Stimulated activated CD8-positive, alpha-beta memory T cell treated with anti-CD3 and anti-CD28 coated beads, Interleukin-12 subunit alpha, Interleukin-12 subunit beta, amount 100 ng/mL, for 1 hour (primary cell): ENCODE results near the gene TEKT3.

Experiments used
- DNase-seq: peaks from one replicate; pipeline ENCODE4 v3.0.0-alpha.2; 2020; ENCODE audit warnings: low read depth

Gene TEKT3

DNA sequence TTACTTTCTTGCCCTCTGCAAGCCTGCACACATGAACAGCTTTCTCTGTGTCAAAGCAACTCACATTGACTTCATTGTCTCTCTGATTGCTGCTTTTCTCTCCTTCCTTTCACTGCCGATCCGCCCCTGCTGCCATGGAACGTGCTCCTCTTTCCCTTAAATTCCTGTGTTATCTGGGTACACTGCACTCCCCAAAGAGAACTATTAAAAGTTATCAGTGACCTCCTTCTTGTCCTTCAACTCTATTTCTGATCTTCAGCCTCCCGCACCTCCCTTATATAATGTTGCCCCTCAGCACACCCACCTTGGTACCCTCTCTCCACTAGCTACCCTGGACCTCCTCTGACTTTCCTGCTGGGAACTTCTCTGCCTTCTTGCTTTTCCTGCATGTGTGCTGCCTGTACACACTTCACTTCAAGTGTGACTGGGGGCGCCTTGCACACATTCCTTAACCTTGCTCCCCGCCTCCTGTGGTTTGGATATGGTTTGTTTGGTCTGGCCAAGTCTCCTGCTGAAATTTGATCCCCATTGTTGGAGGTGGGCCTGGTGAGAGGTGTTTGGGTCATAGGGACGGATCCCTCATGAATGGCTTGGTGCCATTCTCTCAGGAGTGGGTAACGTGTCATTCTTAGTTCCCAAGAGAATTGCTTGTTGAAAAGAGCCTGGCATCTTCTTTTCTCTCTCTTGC, 49.6 kb downstream of the TEKT3 start:
- DNase-seq, result no peak

DNA sequence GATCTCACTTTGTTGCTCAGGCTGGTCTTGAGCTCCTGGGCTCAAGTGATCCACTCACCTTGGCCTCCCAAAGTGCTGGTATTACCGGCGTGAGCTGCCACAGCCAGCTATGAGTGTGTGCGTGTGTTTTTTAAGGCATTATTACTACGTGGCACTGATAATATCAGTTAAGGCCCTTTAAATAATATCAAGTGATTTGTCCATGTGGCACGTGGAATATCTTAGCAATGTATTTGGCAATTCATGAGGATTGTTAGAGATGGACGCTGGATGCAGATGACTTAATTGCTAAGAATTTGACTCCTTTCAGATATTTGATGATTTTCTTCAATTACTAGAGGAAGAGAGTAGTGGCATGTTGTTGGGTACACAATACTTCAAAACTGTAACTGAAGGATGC, 50.8 kb downstream of the TEKT3 start:
- DNase-seq, result no peak

DNA sequence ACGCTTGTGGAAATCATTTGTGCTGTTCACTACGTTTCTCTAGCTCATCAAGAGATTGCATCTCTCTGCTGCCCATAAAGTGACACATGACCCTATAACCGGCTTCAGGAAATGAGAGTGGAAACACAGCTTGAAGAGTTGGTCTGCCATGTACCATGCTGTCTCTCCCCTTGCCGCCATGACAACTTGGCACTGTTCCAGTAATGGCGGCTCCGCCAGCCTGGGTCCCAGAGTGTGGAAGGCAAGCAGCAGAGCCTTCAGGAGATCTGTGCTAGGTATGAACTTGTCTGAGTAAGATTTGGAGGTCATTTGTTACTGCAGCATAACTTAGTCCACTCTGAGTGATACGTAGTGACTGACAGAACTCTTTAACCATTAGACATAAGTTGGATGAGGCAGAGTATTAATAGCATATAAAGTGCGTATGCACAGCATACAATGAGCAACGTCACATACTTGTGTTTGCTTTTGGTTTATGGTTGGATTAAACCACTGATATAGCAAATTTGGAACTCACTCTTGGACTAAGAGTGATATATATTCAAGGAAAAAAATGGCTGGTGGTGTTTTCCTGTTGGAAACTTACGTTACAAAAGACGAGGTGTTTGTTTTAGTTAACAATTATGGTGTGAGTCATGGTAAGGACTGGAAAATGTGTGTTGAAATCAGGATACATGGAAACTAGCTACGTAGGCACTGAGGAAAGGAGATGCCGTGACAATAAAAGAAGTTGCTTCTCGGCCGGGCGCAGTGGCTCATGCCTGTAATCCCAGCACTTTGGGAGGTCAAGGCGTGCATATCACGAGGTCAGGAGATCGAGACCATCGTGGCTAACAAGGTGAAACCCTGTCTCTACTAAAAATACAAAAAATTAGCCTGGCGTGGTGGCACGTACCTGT, 51.9 kb downstream of the TEKT3 start:
- no peak for DNase-seq

DNA sequence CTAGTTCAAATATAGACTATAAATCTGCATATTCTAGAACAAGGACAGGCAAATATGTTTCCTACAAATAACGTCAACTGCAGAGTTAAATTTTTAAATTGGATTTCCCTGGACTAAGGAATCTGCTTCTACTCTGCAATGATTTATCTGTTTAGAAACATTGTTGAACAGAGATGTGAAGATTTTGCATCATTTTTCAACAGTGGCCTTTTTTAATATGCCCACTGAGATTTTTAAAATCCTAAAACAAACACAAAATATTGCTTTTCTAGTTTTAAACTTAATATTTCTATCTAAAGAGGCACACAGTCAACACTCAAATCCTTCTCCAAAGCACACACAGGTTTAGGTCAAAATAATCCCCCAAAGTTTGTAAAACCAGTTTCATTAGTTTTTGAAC, 52.5 kb downstream of the TEKT3 start:
- DNase-seq, result no peak

DNA sequence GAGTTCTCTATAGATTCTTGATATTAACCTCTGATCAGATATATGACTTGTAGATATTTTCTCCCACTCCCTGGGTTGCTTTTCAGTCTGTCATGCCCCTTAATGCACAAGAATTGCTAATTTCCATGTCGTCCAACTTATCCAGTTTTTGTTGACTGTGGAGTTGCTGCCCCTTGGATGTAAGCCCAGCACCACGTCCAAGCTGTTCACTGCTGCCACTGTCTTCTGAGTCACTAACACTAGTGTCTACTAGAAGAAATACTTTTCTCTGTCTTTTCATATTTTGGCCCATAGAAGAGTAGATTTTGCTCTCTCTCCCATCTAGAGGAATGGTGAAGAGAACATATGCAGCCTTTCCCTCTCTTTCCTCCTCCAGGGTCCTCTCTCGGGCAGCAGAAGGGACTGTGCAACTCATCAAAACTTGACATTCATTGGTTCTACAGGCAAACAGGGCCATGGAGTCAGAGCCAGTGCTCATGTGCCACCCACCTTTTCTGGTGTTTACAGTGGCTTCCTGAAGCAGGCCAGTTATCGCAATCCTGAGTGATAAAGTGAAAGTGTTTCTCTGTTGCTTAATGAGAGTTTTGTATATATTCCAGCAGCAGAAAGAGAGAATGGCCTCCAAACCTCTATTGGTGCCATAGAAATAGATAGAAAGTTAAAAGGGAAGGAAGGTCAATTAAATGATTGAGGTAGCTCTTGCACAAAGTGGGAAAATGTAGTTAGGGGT, 53.7 kb downstream of the TEKT3 start:
- DNase-seq, result no peak

DNA sequence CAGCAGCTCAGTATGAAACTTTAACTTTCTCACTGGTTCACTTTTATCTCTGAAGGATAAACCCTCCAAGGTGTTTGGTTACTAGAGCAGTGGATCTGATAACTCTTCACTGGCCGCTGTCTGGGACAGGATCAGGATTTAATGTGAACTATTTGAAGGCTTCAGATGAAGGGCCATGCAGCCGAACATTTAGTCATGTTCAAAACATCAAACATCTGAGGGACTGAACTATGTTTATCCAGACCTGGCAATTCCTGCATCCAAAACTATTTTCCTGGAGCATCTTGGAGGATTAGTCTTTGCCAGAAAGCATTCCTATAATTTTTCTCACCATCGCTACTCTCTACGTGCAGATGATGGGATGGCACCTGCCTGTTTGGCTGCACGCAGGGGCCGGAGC, 55.9 kb downstream of the TEKT3 start:
- no peak for DNase-seq

DNA sequence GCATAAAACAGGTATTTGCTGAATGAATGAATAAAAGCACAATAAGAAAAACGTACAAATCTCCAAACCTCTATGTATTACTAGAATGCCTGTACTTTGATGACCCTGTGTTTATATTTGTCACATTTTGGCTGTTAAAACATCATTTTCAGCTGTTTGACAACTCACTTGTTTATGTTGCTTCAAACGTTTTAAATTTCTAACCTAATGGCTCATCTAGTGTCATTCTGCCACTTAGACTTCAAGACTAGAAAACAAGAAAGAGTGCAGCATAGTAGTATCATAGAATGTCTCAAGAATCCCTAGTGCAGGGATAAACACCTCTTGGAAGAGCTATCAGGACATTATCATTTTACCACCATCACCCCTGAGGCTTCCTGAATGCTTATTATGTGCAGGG, 56.9 kb downstream of the TEKT3 start:
- no peak for DNase-seq

DNA sequence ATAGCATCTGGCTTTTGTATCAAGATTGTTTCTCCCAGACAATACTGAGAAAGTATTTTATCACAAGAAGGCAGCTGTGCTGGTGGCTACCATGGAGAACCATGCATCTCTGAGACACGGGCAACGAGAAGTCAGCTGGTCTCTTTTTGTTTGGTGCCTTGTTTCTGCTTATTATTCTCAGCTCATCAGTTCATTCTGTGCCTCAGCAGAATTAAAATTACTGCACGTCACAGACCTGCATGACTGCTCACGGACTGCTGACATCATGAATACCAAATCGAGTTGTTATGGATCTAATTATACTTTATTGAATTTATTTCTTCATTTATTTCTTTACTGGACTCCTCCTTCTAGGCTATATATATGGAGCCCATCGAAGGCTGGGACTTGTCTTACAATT, 57.3 kb downstream of the TEKT3 start:
- no peak for DNase-seq

DNA sequence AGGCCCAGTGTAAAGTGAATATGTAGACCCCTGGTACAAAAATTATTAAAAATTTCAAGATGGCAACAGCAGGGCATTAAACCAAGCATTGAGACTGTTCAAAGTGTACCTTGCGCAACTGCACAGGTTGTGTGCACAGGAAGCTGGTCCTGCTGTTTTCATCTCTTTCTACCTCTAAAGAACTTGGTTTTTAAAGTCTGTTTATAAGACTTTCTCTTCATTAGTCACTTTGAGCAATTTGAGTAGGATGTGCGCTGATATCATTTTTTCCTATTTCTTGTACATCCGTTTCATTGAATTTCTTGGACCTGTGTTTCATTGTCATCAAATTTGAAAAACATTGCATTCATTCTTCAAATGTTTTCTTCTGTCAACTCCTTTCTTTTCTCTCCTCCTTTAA, 59.5 kb downstream of the TEKT3 start:
- DNase-seq, result no peak

DNA sequence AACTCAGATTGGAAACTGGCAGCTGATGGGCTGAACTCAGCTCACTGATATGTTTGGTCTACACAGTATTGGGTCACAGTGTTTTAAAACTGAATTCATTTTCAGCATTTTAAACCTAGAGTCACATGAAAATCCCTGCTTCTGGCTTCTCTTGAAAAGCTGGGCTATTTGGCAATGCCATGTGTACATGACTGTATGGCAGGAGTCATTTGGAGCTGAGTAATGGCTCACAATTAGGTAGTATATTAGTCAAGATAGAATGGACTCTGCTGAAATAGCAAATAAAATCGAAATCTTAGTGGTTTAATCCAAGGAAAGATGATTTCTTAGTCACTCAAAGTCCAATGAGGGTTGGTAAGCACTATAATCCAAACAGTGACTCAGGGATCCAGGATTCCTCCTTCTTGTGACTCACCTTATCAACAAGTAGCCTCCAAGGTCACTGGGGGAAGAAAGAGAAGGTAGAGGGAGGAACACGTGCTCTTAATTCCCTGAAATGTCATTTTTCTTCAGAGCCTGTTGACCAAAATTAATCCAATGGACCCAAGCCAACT, 62.4 kb downstream of the TEKT3 start:
- DNase-seq, result no peak

DNA sequence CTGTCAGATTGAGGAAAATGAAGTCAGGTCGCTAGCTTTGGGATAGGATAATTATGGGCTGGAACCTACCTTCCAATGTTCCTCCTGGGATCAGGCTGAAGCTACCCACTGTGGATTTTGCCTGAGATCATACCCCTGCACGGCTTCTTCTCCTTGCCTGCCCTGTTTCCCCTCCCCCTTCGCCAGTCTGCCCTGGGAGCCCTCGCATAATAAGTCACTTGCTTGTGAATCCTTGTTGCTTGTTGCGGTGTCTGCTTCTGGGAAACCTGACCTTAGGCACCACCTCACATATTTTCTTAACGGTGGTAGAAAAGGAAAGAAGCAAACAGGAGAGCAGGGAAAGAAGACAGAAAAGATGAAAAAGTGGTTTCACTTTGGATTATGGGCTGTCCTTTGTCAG, 63.0 kb downstream of the TEKT3 start:
- DNase-seq, result no peak

DNA sequence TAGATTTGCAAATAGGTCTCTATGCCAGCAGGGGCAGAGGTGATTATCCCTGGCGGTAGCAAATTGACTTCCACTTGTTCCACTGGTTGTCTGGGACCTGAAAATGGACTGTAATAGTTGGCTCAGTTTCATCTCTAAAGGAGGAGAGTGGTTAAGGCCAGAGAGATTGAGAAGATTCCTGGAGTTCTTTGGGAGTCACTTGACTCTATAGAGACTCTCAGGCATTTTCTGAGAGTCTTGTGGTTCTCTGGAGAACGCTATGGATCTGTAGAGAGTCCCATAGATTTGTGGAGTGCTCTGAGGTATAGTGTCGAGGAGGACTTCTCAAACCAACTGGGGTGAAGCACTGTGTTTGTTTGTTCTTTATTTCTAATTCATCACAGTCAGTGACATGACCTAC, 67.4 kb downstream of the TEKT3 start:
- DNase-seq, result no peak

DNA sequence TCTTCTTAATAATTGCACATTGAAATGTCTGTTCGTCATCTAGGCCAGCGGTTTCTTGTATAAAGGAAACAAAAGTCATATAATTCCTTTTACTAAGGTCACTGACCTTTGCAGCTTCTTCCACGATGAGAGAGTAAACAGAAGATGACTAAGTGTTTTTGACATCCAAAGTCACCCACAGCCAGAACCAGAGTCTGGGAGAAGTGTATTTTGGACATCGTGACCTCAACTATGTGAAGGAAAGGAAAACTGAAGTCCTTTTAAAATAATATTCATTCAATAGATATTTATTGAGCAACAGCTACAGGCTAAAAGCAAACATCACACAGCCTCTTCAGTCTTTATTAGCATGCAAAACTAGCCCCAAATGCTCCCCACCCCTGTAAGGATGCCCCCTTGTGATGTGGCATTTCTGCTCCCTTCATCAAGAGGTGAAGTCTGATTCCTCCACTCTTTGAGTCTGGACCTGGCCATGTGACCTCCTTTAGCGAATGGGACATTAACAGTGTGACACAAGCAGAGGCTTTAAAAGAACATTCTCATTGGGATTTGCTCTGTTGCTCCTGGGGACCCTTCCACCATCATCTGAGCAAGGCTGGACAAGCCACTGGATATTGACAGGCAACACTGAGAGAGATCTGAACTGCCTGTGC, 68.1 kb downstream of the TEKT3 start:
- no peak for DNase-seq

DNA sequence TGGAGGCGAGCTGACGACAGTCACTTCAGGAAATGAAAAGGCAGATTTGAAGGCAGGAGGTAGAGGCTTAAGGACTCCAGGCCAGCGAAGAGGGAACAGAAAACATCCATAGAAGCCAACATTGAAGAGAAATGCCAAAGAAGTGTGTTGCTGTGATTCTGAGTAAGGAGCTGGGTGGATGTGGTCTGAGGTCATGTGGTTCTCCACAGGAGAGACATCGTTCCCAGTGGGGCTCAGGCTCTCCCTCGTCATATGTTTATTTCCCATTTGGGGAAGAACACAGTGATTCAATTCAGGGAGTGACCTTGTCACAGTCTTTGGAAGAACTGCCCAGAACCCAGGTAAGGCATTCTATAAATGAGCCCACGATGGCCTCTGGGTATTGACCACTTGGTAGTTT, 69.7 kb downstream of the TEKT3 start:
- DNase-seq, result no peak

DNA sequence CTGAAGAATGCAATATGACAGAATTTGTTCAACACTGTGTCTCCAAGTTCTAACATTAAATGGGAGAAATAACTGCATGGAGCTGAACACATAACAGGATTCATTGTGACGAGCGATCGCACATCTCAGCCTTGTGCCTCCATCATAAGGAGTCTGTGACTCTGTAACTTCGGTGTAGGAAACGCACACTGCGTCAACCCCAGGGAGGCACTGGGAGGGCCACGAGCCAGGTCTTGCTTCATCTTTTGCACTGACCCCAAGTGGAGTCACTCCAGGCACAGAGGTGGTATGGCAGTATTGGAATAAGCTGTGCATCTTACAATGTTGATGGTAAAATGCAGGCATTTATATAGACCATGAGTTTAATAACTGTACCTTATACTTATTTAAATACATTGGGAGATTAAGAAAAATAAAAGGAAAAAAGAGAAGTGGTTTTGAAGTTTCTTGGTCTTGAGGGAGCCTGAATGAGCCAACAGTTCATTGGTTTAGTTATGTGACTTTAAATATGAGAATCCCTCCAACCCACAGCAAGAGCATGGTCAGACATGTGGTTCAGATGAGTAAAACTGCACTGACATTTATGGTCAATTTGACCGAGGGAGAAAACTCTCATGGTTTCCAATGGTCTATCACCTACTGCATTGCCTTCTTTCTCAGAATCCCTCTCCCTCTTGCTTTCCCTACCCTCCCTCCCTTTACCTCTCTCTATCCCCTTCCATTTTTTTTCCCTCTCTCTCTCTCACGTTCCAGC, 70.6 kb downstream of the TEKT3 start:
- no peak for DNase-seq

DNA sequence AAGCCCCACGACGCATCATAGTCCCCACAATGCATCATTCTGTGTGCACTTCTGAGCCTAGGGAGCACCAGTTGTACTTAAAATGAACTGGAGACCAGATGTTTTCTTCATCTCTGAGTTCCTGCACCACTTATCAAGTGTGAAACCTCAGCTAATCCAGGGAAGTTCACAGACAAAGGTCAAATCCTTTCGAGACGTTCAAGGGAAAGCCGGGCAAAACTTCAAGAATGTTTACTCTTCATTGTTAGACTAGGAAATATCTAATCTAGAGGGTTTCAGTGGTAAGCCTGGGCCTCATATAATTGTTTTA, 71.7 kb downstream of the TEKT3 start:
- DNase-seq, result no peak

DNA sequence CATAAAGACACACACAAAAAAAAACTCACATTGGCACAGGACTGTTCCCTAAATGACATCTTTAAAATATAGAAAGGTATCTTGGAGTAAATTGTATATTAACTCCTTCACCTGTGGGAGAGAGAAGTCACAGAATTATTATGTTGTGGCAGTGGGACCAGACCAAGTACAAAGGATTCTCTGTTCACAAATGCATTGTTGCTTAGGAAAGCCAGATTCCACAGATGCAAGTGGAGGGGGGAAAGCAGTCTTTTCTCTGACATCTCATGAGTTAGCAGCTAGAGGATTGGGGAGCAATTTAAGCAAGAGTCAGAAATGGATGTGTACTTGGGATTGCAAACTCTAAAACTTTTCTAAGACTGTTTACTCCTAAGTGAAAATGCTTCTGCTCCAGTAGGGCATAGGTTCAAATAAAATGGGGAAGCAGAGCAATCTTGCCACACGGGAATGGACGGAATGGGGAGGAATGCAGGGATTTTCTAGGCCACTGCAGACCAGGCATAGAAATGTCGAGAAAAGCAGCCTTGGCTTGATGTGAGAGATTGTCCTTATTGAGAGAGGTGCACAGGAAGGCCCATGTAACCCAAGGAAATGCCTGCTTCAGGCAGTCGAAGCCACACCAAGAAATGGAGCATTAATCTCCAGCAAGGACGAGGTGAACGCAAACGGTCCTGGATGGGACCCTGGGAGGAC, 72.2 kb downstream of the TEKT3 start:
- no peak for DNase-seq

DNA sequence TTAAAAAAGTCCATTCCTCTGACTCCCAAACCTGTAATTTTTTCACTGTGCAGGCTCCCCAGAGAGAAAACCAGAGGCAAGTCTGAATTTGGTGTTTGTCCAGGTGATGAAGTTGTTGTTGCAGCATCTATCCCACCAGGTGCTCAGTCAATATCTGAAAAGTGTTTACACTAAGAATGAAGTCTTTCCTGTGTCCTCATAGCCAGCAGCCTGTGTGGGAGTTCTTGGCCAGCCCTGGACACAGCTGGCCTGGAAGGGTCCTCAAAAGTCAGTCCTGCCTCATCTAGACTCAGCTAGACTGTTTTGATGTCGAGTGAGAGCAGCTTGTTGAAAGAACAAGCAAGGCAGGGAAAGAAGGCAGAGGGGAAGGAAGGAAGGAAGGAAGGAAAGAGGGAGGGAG, 72.9 kb downstream of the TEKT3 start:
- no peak for DNase-seq

DNA sequence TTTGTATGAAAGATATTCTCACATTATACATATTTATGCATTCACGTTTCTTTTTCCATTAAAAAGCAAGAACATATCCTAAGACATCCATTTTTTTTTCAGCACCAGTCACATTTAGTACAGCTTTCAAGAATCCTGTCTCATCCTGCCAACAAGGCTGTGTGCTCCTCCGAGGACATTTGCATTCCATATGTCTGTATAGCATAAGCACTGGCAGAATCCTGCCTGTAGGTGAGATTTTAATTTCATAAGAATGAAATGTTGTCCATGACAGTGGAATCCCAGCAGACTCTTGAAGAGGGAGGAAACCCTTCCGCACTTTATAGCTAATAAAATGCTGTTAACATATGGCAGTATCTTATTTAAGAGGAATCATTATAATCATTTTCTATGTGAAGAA, 73.4 kb downstream of the TEKT3 start:
- no peak for DNase-seq

DNA sequence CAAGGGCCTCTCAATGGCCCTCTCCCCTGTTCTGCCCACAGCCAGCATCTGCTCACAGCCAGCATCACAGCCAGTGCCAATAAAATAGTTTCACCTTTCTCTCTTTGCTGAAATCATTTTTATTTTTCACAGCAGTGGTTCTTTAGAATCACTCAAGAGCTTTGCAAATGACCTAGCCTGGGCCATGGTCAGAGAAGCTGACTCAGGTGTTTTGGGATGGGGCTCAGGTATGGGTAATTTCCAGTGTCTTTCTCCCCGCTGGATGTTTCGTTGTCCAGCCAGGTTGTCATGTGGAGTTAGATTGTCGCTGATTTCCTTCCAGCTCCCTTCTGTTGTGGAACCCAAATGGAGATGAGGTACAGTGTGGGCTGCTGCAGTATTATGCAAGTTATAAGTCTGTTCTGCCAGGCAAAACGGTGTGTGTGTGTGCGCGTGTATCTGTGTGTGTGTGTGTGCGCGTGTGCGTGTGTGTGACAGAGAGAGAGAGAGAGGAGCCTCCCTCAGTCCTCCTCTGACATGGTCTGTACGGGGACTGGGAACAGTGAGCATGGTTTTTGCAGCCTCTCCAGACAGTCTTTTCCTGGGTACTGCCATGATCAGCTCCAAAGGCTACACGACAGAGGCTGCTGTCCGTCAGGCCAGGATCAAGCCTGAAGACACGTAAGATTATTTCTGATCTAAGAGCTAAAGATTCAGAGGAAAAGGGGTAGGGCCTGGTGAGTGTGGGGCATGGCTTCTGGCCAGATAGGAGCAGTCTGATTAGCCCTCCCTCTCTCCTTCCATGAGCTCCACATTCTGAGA, 74.9 kb downstream of the TEKT3 start:
- DNase-seq, result no peak
